HepG2 (cell line): Measurements from ENCODE around the gene DDX1. TPM values are rescaled to one million over a fixed set of nuclear protein-coding genes. Genes with fewer than 3 reads are reported as not detected.

Experiments used
- BORCS8-MEF2B ChIP-seq: sonication (generic); formaldehyde crosslinking; IDR thresholded peaks from 2 replicates; pipeline ENCODE4 v1.8.0; 2022; ENCODE audit warnings: mild to moderate bottlenecking, missing genetic modification reagents
- CBFB ChIP-seq: sonication (generic); formaldehyde crosslinking; IDR thresholded peaks from 2 replicates; pipeline ENCODE4 v1.4.0; 2020; ENCODE audit warnings: missing genetic modification reagents
- KLF15 ChIP-seq: sonication (generic); formaldehyde crosslinking; IDR thresholded peaks from 2 replicates; pipeline ENCODE4 v1.8.1; 2023; ENCODE audit warnings: borderline replicate concordance, mild to moderate bottlenecking, inconsistent platforms, missing genetic modification reagents, mixed read lengths
- MEIS2 ChIP-seq: sonication (generic); formaldehyde crosslinking; IDR thresholded peaks from 2 replicates; pipeline ENCODE4 v1.9.0; 2021; ENCODE audit warnings: mild to moderate bottlenecking, missing genetic modification reagents
- MYC ChIP-seq: sonication (generic); formaldehyde crosslinking; IDR thresholded peaks from 2 replicates; pipeline ENCODE4 v1.9.0; 2021; ENCODE audit warnings: missing genetic modification reagents, borderline replicate concordance
- NCOR1 ChIP-seq: fragments of 200-600 bp; sonication (generic); IDR thresholded peaks from 2 replicates; pipeline ENCODE4 v1.7.0; 2017; ENCODE audit warnings: antibody characterized with exemption, low read length, borderline replicate concordance
- NFRKB ChIP-seq: fragments of 450-650 bp; IDR thresholded peaks from 2 replicates; pipeline ENCODE4 v1.6.1; 2017
- NR3C1 ChIP-seq: sonication (generic); formaldehyde crosslinking; IDR thresholded peaks from 2 replicates; pipeline ENCODE4 v1.4.0; 2020; ENCODE audit warnings: missing genetic modification reagents
- SYNCRIP ChIP-seq: fragments of 200-400 bp; formaldehyde crosslinking; IDR thresholded peaks from 2 replicates; pipeline ENCODE4 v1.6.1; 2018; ENCODE audit warnings: mild to moderate bottlenecking, low read depth, low read length; ENCODE audit not compliant: insufficient read depth
- U2AF1 ChIP-seq: fragments of 200-400 bp; formaldehyde crosslinking; optimal IDR thresholded peaks from 2 replicates; pipeline ENCODE3; 2017; ENCODE audit warnings: mild to moderate bottlenecking, low read depth, low read length
- ZNF615 ChIP-seq: sonication (generic); formaldehyde crosslinking; IDR thresholded peaks from 2 replicates; pipeline ENCODE4 v1.5.0; 2020; ENCODE audit warnings: mild to moderate bottlenecking, missing genetic modification reagents, borderline replicate concordance
- ZNF777 ChIP-seq: sonication (generic); formaldehyde crosslinking; IDR thresholded peaks from 2 replicates; pipeline ENCODE4 v1.4.0; 2020; ENCODE audit warnings: missing genetic modification reagents
- polyA plus RNA-seq, 8 experiments: library from polyadenylated mRNA; depleted of rRNA in 3 of 8; stranded (reverse) in 7 of 8; unstranded in 1 of 8; fragments of >200 nt; fragmentation: Illumina TruSeq in 4 of 8; extraction: Trizol in 4 of 8; gene quantifications; 2 replicates each; pipeline versions ENCODE4 v1.2.1 to v1.2.3, GENCODE V29; 2011 to 2016; ENCODE audit warnings: low read depth in 4 of 8, missing spikeins in 1 of 8, mixed read lengths in 1 of 8; ENCODE audit not compliant: insufficient read depth in 1 of 8
- total RNA-seq, 5 experiments: library from RNA; depleted of rRNA; stranded (reverse); fragments of >200 nt; fragmentation: Illumina TruSeq; extraction: Trizol; gene quantifications; 2 replicates each; pipeline ENCODE4 v1.2.3, GENCODE V29; 2016; ENCODE audit warnings: low read depth in 1 of 5
- TF ChIP-seq, protein P1 (sequence below): sonication (generic); formaldehyde crosslinking; IDR thresholded peaks from 2 replicates; pipeline ENCODE4 v1.4.0; 2020; ENCODE audit warnings: mild to moderate bottlenecking, missing genetic modification reagents
- TF ChIP-seq, protein P2 (sequence below): sonication (generic); formaldehyde crosslinking; IDR thresholded peaks from 2 replicates; pipeline ENCODE4 v1.4.0; 2020; ENCODE audit warnings: missing genetic modification reagents
- TF ChIP-seq, protein P3 (sequence below): sonication (generic); formaldehyde crosslinking; IDR thresholded peaks from 2 replicates; pipeline ENCODE4 v1.4.0; 2020; ENCODE audit warnings: mild to moderate bottlenecking, missing genetic modification reagents
- TF ChIP-seq, protein P4 (sequence below): IDR thresholded peaks from 2 replicates; pipeline ENCODE4 v1.6.1; 2012; ENCODE audit warnings: low read depth, low read length, improper control_type of control experiment
- TF ChIP-seq, protein P5 (sequence below): sonication (generic); formaldehyde crosslinking; IDR thresholded peaks from 2 replicates; pipeline ENCODE4 v1.5.0; 2020; ENCODE audit warnings: missing genetic modification reagents
- TF ChIP-seq, protein P6 (sequence below): IDR thresholded peaks from 2 replicates; pipeline ENCODE4 v1.6.1; 2012; ENCODE audit warnings: low read length, improper control_type of control experiment

The DDX1 gene
- total and polyA plus RNA-seq, 2 of the 13 experiments (the other 11 are each of a cell fraction or from before 2014, with no cell fraction given), result 81.6 to 130 TPM

DNA sequence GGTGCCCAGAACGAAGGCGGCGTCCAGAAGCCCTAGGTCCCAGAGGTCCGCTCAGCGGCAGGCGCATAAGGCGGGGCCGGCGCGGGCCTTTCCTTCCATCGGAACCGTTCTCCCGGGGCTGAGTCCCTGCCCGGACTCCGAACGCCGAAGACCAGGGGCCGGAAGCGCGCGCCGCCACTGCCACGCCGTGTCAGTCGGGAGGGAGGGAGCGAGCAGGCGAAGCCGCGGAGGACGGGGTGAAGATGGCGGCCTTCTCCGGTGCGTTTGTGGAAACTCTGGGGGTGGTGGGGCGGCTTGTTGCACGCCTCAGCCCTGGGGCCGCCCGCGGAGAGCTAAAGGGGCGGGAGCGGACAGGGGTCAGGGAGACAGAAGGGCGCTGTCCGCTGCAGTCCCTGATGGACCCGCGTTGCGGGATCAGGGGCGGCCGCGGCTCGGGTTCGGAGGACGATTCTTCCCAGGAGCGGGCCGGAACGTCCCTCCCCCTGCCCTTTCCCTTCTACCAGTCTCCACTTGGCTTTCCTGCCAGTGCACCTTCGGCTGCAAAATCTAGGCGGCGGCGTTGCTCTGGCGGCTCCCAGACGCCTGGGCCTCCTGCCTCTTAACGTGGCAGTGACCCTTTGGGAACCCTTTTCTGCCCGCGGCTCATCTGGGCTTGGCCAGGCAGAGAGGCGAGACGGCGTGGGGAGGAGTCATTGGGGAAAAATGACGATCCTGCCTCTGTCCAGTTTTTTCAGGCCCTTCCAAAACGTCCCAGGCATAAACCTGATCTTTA lies at the start of gene DDX1 (continued):
- TF ChIP-seq CBFB (CRISPR knock-in tag) (peak; percentile 98), ZNF615 (CRISPR knock-in tag) (peak; percentile 99), MEIS2 (CRISPR knock-in tag) (peak; percentile 87), MYC (peak; percentile 99), U2AF1 (peak; percentile 92), NCOR1 (peak; percentile 44; the same call in 1 of the 2 replicates), SYNCRIP (no peak), ZNF777 (CRISPR knock-in tag) (no peak), KLF15 (CRISPR knock-in tag) (peak; percentile 97), BORCS8-MEF2B (peak; percentile 98), NR3C1 (CRISPR knock-in tag) (0 out of 2 replicates have a peak, but pooled peaks have one; percentile 6), NFRKB (peak; percentile 80)
- TF ChIP-seq, protein P1, sequence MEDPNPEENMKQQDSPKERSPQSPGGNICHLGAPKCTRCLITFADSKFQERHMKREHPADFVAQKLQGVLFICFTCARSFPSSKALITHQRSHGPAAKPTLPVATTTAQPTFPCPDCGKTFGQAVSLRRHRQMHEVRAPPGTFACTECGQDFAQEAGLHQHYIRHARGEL (CRISPR knock-in tag), result peak; percentile 98
- TF ChIP-seq, protein P2, sequence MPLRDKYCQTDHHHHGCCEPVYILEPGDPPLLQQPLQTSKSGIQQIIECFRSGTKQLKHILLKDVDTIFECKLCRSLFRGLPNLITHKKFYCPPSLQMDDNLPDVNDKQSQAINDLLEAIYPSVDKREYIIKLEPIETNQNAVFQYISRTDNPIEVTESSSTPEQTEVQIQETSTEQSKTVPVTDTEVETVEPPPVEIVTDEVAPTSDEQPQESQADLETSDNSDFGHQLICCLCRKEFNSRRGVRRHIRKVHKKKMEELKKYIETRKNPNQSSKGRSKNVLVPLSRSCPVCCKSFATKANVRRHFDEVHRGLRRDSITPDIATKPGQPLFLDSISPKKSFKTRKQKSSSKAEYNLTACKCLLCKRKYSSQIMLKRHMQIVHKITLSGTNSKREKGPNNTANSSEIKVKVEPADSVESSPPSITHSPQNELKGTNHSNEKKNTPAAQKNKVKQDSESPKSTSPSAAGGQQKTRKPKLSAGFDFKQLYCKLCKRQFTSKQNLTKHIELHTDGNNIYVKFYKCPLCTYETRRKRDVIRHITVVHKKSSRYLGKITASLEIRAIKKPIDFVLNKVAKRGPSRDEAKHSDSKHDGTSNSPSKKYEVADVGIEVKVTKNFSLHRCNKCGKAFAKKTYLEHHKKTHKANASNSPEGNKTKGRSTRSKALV (CRISPR knock-in tag), result peak; percentile 98
- TF ChIP-seq, protein P3, sequence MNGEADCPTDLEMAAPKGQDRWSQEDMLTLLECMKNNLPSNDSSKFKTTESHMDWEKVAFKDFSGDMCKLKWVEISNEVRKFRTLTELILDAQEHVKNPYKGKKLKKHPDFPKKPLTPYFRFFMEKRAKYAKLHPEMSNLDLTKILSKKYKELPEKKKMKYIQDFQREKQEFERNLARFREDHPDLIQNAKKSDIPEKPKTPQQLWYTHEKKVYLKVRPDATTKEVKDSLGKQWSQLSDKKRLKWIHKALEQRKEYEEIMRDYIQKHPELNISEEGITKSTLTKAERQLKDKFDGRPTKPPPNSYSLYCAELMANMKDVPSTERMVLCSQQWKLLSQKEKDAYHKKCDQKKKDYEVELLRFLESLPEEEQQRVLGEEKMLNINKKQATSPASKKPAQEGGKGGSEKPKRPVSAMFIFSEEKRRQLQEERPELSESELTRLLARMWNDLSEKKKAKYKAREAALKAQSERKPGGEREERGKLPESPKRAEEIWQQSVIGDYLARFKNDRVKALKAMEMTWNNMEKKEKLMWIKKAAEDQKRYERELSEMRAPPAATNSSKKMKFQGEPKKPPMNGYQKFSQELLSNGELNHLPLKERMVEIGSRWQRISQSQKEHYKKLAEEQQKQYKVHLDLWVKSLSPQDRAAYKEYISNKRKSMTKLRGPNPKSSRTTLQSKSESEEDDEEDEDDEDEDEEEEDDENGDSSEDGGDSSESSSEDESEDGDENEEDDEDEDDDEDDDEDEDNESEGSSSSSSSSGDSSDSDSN (CRISPR knock-in tag), result peak; percentile 100
- TF ChIP-seq, protein P4, sequence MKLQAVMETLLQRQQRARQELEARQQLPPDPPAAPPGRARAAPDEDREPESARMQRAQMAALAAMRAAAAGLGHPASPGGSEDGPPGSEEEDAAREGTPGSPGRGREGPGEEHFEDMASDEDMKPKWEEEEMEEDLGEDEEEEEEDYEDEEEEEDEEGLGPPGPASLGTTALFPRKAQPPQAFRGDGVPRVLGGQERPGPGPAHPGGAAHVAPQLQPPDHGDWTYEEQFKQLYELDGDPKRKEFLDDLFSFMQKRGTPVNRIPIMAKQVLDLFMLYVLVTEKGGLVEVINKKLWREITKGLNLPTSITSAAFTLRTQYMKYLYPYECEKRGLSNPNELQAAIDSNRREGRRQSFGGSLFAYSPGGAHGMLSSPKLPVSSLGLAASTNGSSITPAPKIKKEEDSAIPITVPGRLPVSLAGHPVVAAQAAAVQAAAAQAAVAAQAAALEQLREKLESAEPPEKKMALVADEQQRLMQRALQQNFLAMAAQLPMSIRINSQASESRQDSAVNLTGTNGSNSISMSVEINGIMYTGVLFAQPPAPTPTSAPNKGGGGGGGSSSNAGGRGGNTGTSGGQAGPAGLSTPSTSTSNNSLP, result no peak
- TF ChIP-seq, protein P5, sequence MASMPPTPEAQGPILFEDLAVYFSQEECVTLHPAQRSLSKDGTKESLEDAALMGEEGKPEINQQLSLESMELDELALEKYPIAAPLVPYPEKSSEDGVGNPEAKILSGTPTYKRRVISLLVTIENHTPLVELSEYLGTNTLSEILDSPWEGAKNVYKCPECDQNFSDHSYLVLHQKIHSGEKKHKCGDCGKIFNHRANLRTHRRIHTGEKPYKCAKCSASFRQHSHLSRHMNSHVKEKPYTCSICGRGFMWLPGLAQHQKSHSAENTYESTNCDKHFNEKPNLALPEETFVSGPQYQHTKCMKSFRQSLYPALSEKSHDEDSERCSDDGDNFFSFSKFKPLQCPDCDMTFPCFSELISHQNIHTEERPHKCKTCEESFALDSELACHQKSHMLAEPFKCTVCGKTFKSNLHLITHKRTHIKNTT (CRISPR knock-in tag), result no peak
- TF ChIP-seq, protein P6, sequence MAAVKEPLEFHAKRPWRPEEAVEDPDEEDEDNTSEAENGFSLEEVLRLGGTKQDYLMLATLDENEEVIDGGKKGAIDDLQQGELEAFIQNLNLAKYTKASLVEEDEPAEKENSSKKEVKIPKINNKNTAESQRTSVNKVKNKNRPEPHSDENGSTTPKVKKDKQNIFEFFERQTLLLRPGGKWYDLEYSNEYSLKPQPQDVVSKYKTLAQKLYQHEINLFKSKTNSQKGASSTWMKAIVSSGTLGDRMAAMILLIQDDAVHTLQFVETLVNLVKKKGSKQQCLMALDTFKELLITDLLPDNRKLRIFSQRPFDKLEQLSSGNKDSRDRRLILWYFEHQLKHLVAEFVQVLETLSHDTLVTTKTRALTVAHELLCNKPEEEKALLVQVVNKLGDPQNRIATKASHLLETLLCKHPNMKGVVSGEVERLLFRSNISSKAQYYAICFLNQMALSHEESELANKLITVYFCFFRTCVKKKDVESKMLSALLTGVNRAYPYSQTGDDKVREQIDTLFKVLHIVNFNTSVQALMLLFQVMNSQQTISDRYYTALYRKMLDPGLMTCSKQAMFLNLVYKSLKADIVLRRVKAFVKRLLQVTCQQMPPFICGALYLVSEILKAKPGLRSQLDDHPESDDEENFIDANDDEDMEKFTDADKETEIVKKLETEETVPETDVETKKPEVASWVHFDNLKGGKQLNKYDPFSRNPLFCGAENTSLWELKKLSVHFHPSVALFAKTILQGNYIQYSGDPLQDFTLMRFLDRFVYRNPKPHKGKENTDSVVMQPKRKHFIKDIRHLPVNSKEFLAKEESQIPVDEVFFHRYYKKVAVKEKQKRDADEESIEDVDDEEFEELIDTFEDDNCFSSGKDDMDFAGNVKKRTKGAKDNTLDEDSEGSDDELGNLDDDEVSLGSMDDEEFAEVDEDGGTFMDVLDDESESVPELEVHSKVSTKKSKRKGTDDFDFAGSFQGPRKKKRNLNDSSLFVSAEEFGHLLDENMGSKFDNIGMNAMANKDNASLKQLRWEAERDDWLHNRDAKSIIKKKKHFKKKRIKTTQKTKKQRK, result no peak
